GM12865 (cell line): Measurements from ENCODE around the gene FAT1.

Experiments used
- DNase-seq: peaks from one replicate; pipeline ENCODE4 v3.0.0; 2010; ENCODE audit warnings: low read depth
- H3K4me3 ChIP-seq: 2 replicates; pipeline ENCODE4 v1.5.1; 2011; ENCODE audit warnings: mild to moderate bottlenecking, low read depth, low read length, control low read depth
- CTCF ChIP-seq: IDR thresholded peaks from 2 replicates; pipeline ENCODE4 v1.5.1; 2011; ENCODE audit warnings: low read length, control low read depth, low read depth, inconsistent platforms; ENCODE audit not compliant: insufficient read depth; ENCODE audit errors: missing control alignments

The FAT1 gene

GRCh38 chr4:186634591-186635128, 89.0 kb downstream of the FAT1 start:
- DNase-seq: no peak
- no peak overlapping the region for H3K4me3 ChIP-seq
- no peak for TF ChIP-seq CTCF

GRCh38 chr4:186633844-186634243, 89.8 kb downstream of the FAT1 start:
- no peak overlapping the region for H3K4me3 ChIP-seq
- no peak for TF ChIP-seq CTCF
- DNase-seq: no peak

GRCh38 chr4:186630128-186630527, 93.5 kb downstream of the FAT1 start:
- H3K4me3 ChIP-seq: no peak overlapping the region

GRCh38 chr4:186628058-186628711, 95.5 kb downstream of the FAT1 start:
- DNase-seq: no peak
- TF ChIP-seq CTCF: no peak
- H3K4me3 ChIP-seq: no peak overlapping the region

More at GRCh38 chr4:186630128-186630527, 93.5 kb downstream of the FAT1 start:
- no peak for DNase-seq
- TF ChIP-seq CTCF: no peak

GRCh38 chr4:186627226-186627865, 96.3 kb downstream of the FAT1 start:
- no peak for TF ChIP-seq CTCF
- no peak for DNase-seq

GRCh38 chr4:186624951-186625350, 98.7 kb downstream of the FAT1 start:
- no peak overlapping the region for H3K4me3 ChIP-seq

More at GRCh38 chr4:186627226-186627865, 96.3 kb downstream of the FAT1 start:
- H3K4me3 ChIP-seq: no peak overlapping the region

More at GRCh38 chr4:186624951-186625350, 98.7 kb downstream of the FAT1 start:
- no peak for TF ChIP-seq CTCF
- no peak for DNase-seq
